ENCODE measurements around the gene TRAPPC2.

Gene TRAPPC2

DNA sequence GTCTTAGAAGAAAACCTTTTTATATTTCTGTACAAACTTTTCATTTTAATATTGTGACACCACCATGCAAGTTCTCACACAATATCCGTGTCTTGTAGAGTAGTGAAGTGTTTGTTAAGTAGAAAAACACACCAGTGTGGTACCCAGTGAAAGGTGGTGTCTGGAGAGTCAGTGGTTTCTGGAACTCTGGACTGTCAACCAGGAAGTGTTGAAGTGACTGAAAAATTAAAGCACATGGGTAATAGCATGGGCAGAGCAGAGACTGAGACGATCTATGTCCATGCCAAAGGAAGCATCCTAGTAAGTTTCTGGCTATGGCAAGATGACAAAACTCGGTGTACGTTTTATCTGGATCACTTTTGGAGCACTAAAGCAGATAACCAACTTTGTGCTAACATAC is 23.3 kb downstream of the TRAPPC2 start:
- Histone ChIP-seq H3K79me2 (ENCODE audit: control insufficient read depth, low read length) (0 out of 2 replicates have a peak, but pooled peaks cover 4% of the 10 kb centered on the region), H3K27me3 (ENCODE audit: control insufficient read depth, low read length) (no peaks in the 10 kb centered on the region), H3F3A (ENCODE audit: control insufficient read depth, insufficient read depth) (no peaks in the 10 kb centered on the region), H3K4me3 (ENCODE audit: low read length) (no peak overlapping the region), H3K9me3 (ENCODE audit: control insufficient read depth, insufficient read depth, low read length) (no peaks in the 10 kb centered on the region), H3K9me2 (replicated peaks; ENCODE audit: control insufficient read depth, low read length) (no peaks in the 10 kb centered on the region), H4K20me1 (ENCODE audit: control insufficient read depth, insufficient read depth, low read depth, low read length) (no peaks in the 10 kb centered on the region), H3K36me3 (ENCODE audit: control insufficient read depth, low read length) (peaks cover 51% of the 10 kb centered on the region), H3K4me2 (ENCODE audit: low read length) (no peak overlapping the region), H3K27ac (ENCODE audit: low read depth, low read length) (no peak overlapping the region), H3K4me1 (ENCODE audit: control insufficient read depth, low read length) (peaks cover 5% of the 10 kb centered on the region; the same call in 1 of the 2 replicates)
- TF ChIP-seq, protein P1, sequence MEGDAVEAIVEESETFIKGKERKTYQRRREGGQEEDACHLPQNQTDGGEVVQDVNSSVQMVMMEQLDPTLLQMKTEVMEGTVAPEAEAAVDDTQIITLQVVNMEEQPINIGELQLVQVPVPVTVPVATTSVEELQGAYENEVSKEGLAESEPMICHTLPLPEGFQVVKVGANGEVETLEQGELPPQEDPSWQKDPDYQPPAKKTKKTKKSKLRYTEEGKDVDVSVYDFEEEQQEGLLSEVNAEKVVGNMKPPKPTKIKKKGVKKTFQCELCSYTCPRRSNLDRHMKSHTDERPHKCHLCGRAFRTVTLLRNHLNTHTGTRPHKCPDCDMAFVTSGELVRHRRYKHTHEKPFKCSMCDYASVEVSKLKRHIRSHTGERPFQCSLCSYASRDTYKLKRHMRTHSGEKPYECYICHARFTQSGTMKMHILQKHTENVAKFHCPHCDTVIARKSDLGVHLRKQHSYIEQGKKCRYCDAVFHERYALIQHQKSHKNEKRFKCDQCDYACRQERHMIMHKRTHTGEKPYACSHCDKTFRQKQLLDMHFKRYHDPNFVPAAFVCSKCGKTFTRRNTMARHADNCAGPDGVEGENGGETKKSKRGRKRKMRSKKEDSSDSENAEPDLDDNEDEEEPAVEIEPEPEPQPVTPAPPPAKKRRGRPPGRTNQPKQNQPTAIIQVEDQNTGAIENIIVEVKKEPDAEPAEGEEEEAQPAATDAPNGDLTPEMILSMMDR (IDR thresholded peaks at IDR 0.05; ENCODE audit: low read depth, low read length, poor library complexity, severe bottlenecking), result no peak
- no peak for TF ChIP-seq EZH2phosphoT487 (IDR thresholded peaks at IDR 0.05; ENCODE audit: borderline replicate concordance, low read length)

DNA sequence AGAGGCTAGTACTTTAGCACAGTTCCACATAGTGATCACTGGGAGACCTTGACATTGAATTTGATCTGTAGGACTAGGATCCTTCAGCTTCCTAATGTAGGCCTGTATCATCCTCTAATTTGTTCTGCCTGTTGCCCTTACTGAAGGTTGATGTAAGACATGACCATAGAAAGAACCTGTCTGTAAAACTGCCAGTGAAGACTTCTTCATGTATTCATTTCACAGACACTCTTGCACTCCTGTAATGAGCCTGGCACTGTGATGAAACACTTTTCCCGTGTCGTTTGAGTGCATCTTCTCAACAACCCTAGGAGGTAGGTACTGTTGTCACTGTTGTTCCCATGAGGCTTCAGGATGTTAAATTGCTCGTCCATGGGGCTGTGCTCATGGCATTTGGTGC is 30.8 kb downstream of the TRAPPC2 start:
- H3K36me3 ChIP-seq (ENCODE audit: control insufficient read depth, low read length), result peaks cover 13% of the 10 kb centered on the region
- peaks cover 15% of the 10 kb centered on the region for H3K4me1 ChIP-seq (ENCODE audit: control insufficient read depth, low read length)
- H3K27ac ChIP-seq (ENCODE audit: low read depth, low read length), result no peak overlapping the region
- H3K9me3 ChIP-seq (ENCODE audit: control insufficient read depth, insufficient read depth, low read length), result no peaks in the 10 kb centered on the region
- no peaks in the 10 kb centered on the region for H3F3A ChIP-seq (ENCODE audit: control insufficient read depth, insufficient read depth)
- no peak for TF ChIP-seq EZH2phosphoT487 (IDR thresholded peaks at IDR 0.05; ENCODE audit: borderline replicate concordance, low read length)
- TF ChIP-seq, protein P1 (IDR thresholded peaks at IDR 0.05; ENCODE audit: low read depth, low read length, poor library complexity, severe bottlenecking), result no peak
- no peak overlapping the region for H3K4me3 ChIP-seq (ENCODE audit: low read length)
- peaks cover 67% of the 10 kb centered on the region for H3K79me2 ChIP-seq (ENCODE audit: control insufficient read depth, low read length)
- H3K4me2 ChIP-seq (ENCODE audit: low read length), result no peak overlapping the region
- no peaks in the 10 kb centered on the region for H3K9me2 ChIP-seq (replicated peaks; ENCODE audit: control insufficient read depth, low read length)
- H3K27me3 ChIP-seq (ENCODE audit: control insufficient read depth, low read length), result no peaks in the 10 kb centered on the region
- peaks cover 3% of the 10 kb centered on the region; the same call in 1 of the 2 replicates for H4K20me1 ChIP-seq (ENCODE audit: control insufficient read depth, insufficient read depth, low read depth, low read length)

DNA sequence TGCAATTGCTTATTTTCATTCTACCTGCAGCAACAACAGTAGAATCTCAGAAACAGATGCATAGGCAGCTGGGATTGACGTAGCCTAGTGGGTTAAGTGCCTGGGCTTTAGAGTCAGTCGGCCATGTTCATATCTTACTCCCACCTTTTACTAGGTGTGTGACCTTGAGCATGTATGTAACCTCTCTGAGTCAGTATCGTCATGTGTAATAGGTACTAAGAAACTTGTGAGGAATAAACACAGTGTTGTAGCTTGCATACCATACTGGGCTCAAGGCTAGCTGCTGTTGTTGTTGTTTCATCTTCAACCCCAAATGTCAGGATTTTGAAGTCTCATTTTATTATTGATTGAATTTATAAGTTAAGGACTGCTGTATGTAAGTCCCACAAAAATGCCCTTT is 31.3 kb downstream of the TRAPPC2 start:
- TF ChIP-seq, protein P1 (IDR thresholded peaks at IDR 0.05; ENCODE audit: low read depth, low read length, poor library complexity, severe bottlenecking), result no peak
- no peak for TF ChIP-seq EZH2phosphoT487 (IDR thresholded peaks at IDR 0.05; ENCODE audit: borderline replicate concordance, low read length)
- Histone ChIP-seq H3K36me3 (ENCODE audit: control insufficient read depth, low read length) (peaks cover 13% of the 10 kb centered on the region), H3K4me1 (ENCODE audit: control insufficient read depth, low read length) (peaks cover 20% of the 10 kb centered on the region), H3K9me3 (ENCODE audit: control insufficient read depth, insufficient read depth, low read length) (no peaks in the 10 kb centered on the region), H3K27ac (ENCODE audit: low read depth, low read length) (no peak overlapping the region), H3F3A (ENCODE audit: control insufficient read depth, insufficient read depth) (no peaks in the 10 kb centered on the region), H4K20me1 (ENCODE audit: control insufficient read depth, insufficient read depth, low read depth, low read length) (peaks cover 3% of the 10 kb centered on the region; the same call in 1 of the 2 replicates), H3K4me2 (ENCODE audit: low read length) (no peak overlapping the region), H3K4me3 (ENCODE audit: low read length) (no peak overlapping the region), H3K79me2 (ENCODE audit: control insufficient read depth, low read length) (peaks cover 71% of the 10 kb centered on the region), H3K9me2 (replicated peaks; ENCODE audit: control insufficient read depth, low read length) (no peaks in the 10 kb centered on the region), H3K27me3 (ENCODE audit: control insufficient read depth, low read length) (no peaks in the 10 kb centered on the region)

Data from DOHH2 (cell line).